GM19239 (cell line): ENCODE data around the gene HSD17B2.
"Not testable (repeated sequence)": the region's sequence is repeated elsewhere in the genome, so short reads cannot be mapped to it uniquely, and the experiment has no call there.

ENCODE experiments used
- DNase-seq: peaks from one replicate; pipeline ENCODE4 v3.0.0; 2011; ENCODE audit warnings: low spot score; ENCODE audit not compliant: insufficient read length
- FAIRE-seq: peaks from 2 replicates; lab custom pipeline; 2011; peaks lifted over from hg19 to GRCh38; lab: Jason Lieb, UNC

Gene HSD17B2, protein sequence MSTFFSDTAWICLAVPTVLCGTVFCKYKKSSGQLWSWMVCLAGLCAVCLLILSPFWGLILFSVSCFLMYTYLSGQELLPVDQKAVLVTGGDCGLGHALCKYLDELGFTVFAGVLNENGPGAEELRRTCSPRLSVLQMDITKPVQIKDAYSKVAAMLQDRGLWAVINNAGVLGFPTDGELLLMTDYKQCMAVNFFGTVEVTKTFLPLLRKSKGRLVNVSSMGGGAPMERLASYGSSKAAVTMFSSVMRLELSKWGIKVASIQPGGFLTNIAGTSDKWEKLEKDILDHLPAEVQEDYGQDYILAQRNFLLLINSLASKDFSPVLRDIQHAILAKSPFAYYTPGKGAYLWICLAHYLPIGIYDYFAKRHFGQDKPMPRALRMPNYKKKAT

GRCh38 chr16:82034981-82035612 is at the start of gene HSD17B2:
Gene HSD17B2 (plus strand): TSS chr16:82035253. CDS start chr16:82035425, 172 bp downstream.
- DNase-seq (no peak), FAIRE-seq (no peak)

- DNase-seq: no peak
- FAIRE-seq: no peak
These were observed 47.9 kb upstream of the HSD17B2 start for GRCh38 chr16:81987121-81987520.

- FAIRE-seq: no peak
- no peak for DNase-seq
These were observed 47.3 kb upstream of the HSD17B2 start for GRCh38 chr16:81987706-81988105.

DNA sequence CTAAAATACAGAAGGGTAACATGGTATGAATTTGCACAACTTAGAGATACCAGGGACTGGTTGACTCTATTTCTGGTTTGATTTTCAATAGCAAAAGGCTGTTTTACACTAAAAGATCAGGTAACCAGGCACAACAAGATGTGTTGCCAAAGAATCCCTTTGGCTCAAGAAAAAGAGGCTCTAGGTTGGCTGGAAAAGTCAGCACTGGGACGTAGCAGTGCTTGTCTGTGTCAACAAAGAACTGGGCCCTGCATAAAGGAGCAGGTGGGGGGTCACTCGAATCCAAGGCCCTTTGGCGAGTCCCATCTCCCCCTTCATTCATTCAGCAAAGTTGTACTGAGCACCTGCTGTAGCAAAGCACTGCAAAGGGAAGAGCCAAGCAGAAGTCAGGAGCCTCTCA is 42.2 kb upstream of the HSD17B2 start:
- DNase-seq (no peak), FAIRE-seq (no peak)

DNA sequence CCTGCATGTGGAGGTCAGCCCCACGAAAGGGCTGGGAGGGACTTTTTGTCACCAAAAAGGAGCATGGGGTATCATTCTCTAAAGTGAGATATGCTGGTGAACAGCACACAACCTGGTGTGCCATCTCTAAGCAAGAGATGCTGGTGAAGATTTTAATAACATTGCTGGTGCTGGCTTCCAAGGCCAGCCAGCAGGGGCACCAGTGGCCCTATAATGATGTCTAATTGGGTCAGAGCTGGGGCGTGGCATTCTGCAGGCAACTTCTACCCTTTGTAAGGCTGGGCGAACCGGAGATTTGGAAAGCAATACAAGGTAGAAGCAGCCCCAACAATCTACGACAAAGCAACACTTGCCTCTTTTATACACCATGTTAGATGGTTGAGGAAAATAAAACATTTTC is 40.6 kb upstream of the HSD17B2 start:
- FAIRE-seq (no peak), DNase-seq (no peak)

DNA sequence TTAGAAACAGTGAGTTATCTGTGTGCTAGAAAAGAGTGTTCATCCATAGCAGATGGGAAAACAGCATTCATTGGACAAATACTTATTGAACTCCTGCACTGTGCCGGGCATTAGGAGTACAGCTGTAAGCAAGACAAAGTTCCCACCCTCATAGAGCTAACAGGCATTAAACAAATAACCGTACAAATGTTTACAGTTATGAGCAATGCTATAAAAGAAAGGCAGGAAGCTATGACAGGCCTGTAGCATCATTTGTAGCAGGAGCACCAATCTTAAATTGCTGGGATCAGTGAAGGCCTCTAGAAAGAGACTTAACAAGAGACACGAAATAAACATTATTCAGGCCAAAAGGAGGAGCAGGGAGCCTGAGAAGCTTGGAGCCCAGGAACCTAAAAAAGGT is 39.4 kb upstream of the HSD17B2 start:
- FAIRE-seq (no peak), DNase-seq (no peak)

- no peak for DNase-seq
- no peak for FAIRE-seq
These were observed 38.2 kb upstream of the HSD17B2 start for GRCh38 chr16:81996664-81997509.

GRCh38 chr16:81997738-81998137 is 37.3 kb upstream of the HSD17B2 start:
- FAIRE-seq (no peak), DNase-seq (no peak)

DNA sequence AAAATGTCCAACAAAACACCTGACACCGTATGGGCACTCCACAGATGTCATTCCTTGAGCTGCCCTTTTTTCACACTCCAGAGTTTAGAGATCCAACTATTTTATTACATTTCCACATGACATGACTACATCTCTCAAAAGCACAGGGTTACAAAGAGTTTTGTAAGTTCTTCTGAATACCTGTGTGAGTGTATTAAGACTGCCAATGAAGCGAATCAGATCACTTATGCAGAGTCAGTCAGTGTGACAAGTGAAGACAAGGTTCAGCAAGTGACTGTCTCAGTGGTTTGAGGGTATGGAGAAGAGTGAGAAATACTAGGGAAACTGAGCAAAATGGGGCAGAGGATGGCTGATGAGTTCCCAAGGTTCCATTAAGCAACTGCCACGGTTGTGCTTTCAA is 32.2 kb upstream of the HSD17B2 start:
- no peak for DNase-seq
- FAIRE-seq: no peak

- FAIRE-seq (no peak), DNase-seq (no peak)
These were observed 30.5 kb upstream of the HSD17B2 start for GRCh38 chr16:82004601-82005000.

GRCh38 chr16:82005027-82005830 is 29.8 kb upstream of the HSD17B2 start:
- FAIRE-seq (no peak), DNase-seq (no peak)

GRCh38 chr16:82006036-82006435 is 29.0 kb upstream of the HSD17B2 start:
- FAIRE-seq: no peak

DNA sequence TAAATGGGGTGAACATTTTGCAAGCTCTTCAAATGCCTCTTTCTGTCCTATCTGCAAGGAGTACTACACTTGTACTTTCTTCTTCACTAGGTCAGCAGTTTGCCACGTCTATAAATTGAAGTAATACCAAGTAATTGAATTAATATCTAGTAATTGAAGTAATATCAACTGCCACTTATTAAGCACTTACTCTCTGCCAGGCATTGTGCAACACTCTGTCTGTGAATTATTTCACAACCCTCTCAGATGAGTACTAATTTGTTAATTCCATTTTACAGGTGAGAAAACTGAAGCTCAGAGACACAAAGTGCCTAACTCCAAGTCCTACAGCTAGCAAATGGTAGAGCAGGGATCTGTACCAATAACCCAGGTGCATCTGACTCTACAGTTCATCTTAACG is 27.9 kb upstream of the HSD17B2 start:
- FAIRE-seq: no peak
- no peak for DNase-seq

More at GRCh38 chr16:82006036-82006435, 29.0 kb upstream of the HSD17B2 start:
- DNase-seq: no peak

GRCh38 chr16:82008957-82009592 is 26.0 kb upstream of the HSD17B2 start:
- FAIRE-seq (no peak), DNase-seq (no peak)

- not testable (repeated sequence) for FAIRE-seq, DNase-seq
These were observed 25.3 kb upstream of the HSD17B2 start for GRCh38 chr16:82009789-82010188.

DNA sequence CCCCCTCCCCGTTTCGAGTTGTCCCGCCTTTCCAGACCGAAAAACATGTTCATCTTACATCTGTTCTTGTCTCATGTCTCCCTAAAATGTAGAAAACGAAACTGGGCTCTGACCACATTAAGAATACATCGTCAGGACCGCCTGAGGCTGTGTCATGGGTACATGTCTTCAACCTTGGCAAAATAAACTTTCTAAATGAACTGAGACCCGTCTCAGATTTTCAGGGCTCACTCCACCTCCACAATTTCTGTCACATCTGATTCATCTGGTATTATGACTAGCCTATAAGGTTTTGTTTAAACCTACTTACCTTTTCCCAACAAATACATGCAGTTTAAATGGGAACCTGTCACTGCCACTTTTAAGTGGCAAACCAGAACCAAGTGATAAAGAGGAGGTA is 24.4 kb upstream of the HSD17B2 start:
- DNase-seq (no peak), FAIRE-seq (no peak)

- DNase-seq (peak; percentile 54), FAIRE-seq (peak; percentile 76)
These were observed 23.8 kb upstream of the HSD17B2 start, which contains the start of gene SDR42E1 for GRCh38 chr16:82011199-82011641. Gene SDR42E1 (minus strand): TSS chr16:82011470. CDS start chr16:82000858, 10,612 bp downstream.

- no peak for FAIRE-seq
- DNase-seq: no peak
These were observed 21.9 kb upstream of the HSD17B2 start for GRCh38 chr16:82013139-82013538.

- DNase-seq: no peak
- FAIRE-seq: no peak
These were observed 18.8 kb upstream of the HSD17B2 start for GRCh38 chr16:82016263-82016662.
